ENCODE results near the gene HAPSTR1. TPM values are rescaled to one million over a fixed set of nuclear protein-coding genes. Genes with fewer than 3 reads are reported as not detected.

Gene HAPSTR1
- total RNA-seq, 1 experiment from 2014 or later, result 49.9 TPM

DNA sequence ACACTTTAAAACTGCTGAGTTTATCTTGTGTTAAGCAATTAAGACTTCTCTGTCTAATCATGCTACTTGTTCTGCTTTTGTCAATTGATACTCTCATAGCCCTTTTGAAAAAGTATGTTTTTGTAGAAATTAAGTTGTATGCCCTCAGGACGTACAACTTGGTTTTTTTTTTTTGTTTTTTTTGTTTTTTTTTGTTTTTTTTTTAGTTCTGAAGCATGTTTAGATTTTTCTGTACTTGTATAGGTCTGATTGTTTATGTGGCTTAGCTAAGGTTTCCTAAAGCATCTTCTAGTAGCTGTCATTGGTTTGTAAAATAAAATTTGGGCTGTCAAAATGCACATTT is 21.4 kb downstream of the HAPSTR1 start:
- intact Hi-C loops (cut with micrococcal nuclease; ENCODE audit: unreplicated experiment), result no loop called here
- POLR2A ChIA-PET, result interaction anchor here (0.7 kb wide), 1 partner anchor 16 kb away, joined by 14 read pairs; no protein-coding TSS in a partner anchor

DNA sequence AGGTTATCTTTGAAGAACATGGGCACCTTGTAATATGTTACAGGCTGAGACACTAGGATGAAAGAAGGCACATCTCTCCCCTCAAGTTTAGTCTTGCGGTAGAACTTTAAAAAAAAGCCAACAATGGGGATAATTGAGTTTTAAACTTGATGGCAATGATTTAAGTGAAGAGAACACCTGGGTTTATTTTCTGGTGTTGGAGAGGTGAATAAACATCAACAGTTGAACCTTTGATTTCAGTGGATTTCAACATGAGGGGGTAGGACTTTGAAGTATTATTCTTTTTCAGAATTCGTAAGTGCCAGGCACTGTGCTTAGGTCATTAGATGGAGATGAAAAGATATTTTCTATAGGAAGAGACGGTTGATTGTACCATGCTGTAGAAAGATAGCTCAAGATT is 22.3 kb downstream of the HAPSTR1 start:
- no peaks in the 10 kb centered on the region for H3K27me3 ChIP-seq (ENCODE audit: control insufficient read depth, insufficient read depth, low read length)
- no TSS peak for BruUV-seq (replicated peaks)
- in situ Hi-C loops (cut with HindIII; ENCODE audit: low pct_unique_long_range_greater_than_20kb, low sequenced_read_pairs), result no loop called here
- H3K4me1 ChIP-seq (ENCODE audit: control insufficient read depth, insufficient read depth, low read length), result peaks cover 37% of the 10 kb centered on the region
- no peaks in the 10 kb centered on the region for H3K9me3 ChIP-seq (ENCODE audit: control insufficient read depth, insufficient read depth, low read depth, low read length)
- ChIA-PET POLR2A (no interaction called here), CTCF (no interaction called here)
- H3K36me3 ChIP-seq (ENCODE audit: control insufficient read depth, insufficient read depth, low read length), result peaks cover 61% of the 10 kb centered on the region
- H3K4me3 ChIP-seq (ENCODE audit: low read depth in 2 of 2, low read length in 2 of 2), result no peak overlapping the region
- ATAC-seq, result no peak
- peak overlapping the region; percentile 13; the same call in 1 of the 2 replicates for H3K27ac ChIP-seq (ENCODE audit: low read length)
- no peak for TF ChIP-seq SIN3A (IDR thresholded peaks at IDR 0.05; ENCODE audit: borderline replicate concordance, insufficient read depth, low read depth, low read length)
- TF ChIP-seq, protein P1, sequence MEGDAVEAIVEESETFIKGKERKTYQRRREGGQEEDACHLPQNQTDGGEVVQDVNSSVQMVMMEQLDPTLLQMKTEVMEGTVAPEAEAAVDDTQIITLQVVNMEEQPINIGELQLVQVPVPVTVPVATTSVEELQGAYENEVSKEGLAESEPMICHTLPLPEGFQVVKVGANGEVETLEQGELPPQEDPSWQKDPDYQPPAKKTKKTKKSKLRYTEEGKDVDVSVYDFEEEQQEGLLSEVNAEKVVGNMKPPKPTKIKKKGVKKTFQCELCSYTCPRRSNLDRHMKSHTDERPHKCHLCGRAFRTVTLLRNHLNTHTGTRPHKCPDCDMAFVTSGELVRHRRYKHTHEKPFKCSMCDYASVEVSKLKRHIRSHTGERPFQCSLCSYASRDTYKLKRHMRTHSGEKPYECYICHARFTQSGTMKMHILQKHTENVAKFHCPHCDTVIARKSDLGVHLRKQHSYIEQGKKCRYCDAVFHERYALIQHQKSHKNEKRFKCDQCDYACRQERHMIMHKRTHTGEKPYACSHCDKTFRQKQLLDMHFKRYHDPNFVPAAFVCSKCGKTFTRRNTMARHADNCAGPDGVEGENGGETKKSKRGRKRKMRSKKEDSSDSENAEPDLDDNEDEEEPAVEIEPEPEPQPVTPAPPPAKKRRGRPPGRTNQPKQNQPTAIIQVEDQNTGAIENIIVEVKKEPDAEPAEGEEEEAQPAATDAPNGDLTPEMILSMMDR (IDR thresholded peaks at IDR 0.05), result no peak
- intact Hi-C loops (cut with micrococcal nuclease; ENCODE audit: unreplicated experiment), result no loop called here
- no peak for DNase-seq (ENCODE audit: low read depth, low spot score)

More for the DNA sequence above, 21.4 kb downstream of the HAPSTR1 start:
- ATAC-seq, result no peak
- H3K36me3 ChIP-seq (ENCODE audit: control insufficient read depth, insufficient read depth, low read length), result peaks cover 61% of the 10 kb centered on the region
- BruUV-seq (replicated peaks), result no TSS peak
- H3K27ac ChIP-seq (ENCODE audit: low read length), result no peak overlapping the region
- H3K4me3 ChIP-seq (ENCODE audit: low read depth in 2 of 2, low read length in 2 of 2), result no peak overlapping the region
- in situ Hi-C loops (cut with HindIII; ENCODE audit: low pct_unique_long_range_greater_than_20kb, low sequenced_read_pairs), result no loop called here
- TF ChIP-seq, protein P2, sequence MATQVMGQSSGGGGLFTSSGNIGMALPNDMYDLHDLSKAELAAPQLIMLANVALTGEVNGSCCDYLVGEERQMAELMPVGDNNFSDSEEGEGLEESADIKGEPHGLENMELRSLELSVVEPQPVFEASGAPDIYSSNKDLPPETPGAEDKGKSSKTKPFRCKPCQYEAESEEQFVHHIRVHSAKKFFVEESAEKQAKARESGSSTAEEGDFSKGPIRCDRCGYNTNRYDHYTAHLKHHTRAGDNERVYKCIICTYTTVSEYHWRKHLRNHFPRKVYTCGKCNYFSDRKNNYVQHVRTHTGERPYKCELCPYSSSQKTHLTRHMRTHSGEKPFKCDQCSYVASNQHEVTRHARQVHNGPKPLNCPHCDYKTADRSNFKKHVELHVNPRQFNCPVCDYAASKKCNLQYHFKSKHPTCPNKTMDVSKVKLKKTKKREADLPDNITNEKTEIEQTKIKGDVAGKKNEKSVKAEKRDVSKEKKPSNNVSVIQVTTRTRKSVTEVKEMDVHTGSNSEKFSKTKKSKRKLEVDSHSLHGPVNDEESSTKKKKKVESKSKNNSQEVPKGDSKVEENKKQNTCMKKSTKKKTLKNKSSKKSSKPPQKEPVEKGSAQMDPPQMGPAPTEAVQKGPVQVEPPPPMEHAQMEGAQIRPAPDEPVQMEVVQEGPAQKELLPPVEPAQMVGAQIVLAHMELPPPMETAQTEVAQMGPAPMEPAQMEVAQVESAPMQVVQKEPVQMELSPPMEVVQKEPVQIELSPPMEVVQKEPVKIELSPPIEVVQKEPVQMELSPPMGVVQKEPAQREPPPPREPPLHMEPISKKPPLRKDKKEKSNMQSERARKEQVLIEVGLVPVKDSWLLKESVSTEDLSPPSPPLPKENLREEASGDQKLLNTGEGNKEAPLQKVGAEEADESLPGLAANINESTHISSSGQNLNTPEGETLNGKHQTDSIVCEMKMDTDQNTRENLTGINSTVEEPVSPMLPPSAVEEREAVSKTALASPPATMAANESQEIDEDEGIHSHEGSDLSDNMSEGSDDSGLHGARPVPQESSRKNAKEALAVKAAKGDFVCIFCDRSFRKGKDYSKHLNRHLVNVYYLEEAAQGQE (IDR thresholded peaks at IDR 0.05; ENCODE audit: insufficient read depth in 1 of 2, low read depth in 2 of 2, low read length in 1 of 2), result no peak
- TF ChIP-seq, protein P1 (IDR thresholded peaks at IDR 0.05), result no peak
- TF ChIP-seq TCF7L2 (IDR thresholded peaks at IDR 0.05; ENCODE audit: low read depth, low read length) (no peak), POLR2AphosphoS5 (IDR thresholded peaks at IDR 0.05; ENCODE audit: low read depth, low read length) (no peak), SIN3A (IDR thresholded peaks at IDR 0.05; ENCODE audit: borderline replicate concordance, insufficient read depth, low read depth, low read length) (no peak)
- CTCF ChIA-PET, result no interaction called here
- no peaks in the 10 kb centered on the region for H3K27me3 ChIP-seq (ENCODE audit: control insufficient read depth, insufficient read depth, low read length)
- DNase-seq (ENCODE audit: low read depth, low spot score), result no peak
- H3K9me3 ChIP-seq (ENCODE audit: control insufficient read depth, insufficient read depth, low read depth, low read length), result no peaks in the 10 kb centered on the region
- peaks cover 37% of the 10 kb centered on the region for H3K4me1 ChIP-seq (ENCODE audit: control insufficient read depth, insufficient read depth, low read length)

All from Panc1 (cell line).